Endothelial cell of umbilical vein (primary cell): Measurements from ENCODE around the gene COL1A1. TPM values are rescaled to one million over a fixed set of nuclear protein-coding genes. Genes with fewer than 3 reads are reported as not detected.

Experiments
- BruUV-seq: library from RNA; stranded (reverse); fragments of 400-500 nt; replicated peaks from 2 replicates; lab custom pipeline; 2021; lab: Mats Ljungman, UMichigan
- CTCF ChIA-PET: fragments of 300-600, 350-600 bp; sonication (Branson Sonifier 250); formaldehyde crosslinking; loops from one replicate; lab custom pipeline; 2021; ENCODE audit warnings: antibody characterized with exemption, inconsistent platforms; lab: Charles Lee
- POLR2A ChIA-PET: fragments of 300-600, 350-600 bp; sonication (Branson Sonifier 250); formaldehyde crosslinking; loops from one replicate; lab custom pipeline; 2021; ENCODE audit warnings: antibody characterized with exemption, inconsistent platforms; lab: Charles Lee
- DNase-seq: peaks from one replicate; pipeline ENCODE4 v3.0.0-alpha.2; 2011; ENCODE audit warnings: low read depth, low spot score
- FAIRE-seq: peaks from 2 replicates; lab custom pipeline; 2011; peaks lifted over from hg19 to GRCh38; lab: Jason Lieb, UNC
- H2AFZ ChIP-seq: 2 replicates; pipeline ENCODE4 v1.6.0; 2012; ENCODE audit warnings: low read depth, low read length, control low read depth, inconsistent platforms
- H3K27ac ChIP-seq: 2 replicates; pipeline ENCODE4 v1.5.1; 2011; ENCODE audit warnings: low read depth, mild to moderate bottlenecking, control low read depth, low read length, moderate library complexity; ENCODE audit not compliant: insufficient read depth
- H3K27me3 ChIP-seq, 2 experiments: 2 replicates each; pipeline versions ENCODE4 v1.6.0 to v1.6.1; 2011; ENCODE audit warnings: low read length in 2 of 2, mixed read lengths in 1 of 2; ENCODE audit not compliant: control insufficient read depth in 2 of 2, insufficient read depth in 2 of 2
- H3K36me3 ChIP-seq, 2 experiments: 2 replicates in 1 of 2; 3 replicates in 1 of 2; pipeline ENCODE4 v1.5.1; 2011; ENCODE audit warnings: low read length in 2 of 2, mild to moderate bottlenecking in 1 of 2, moderate library complexity in 1 of 2; ENCODE audit not compliant: control insufficient read depth in 2 of 2, insufficient read depth in 2 of 2; ENCODE audit errors: extremely low read depth in 1 of 2
- H3K4me1 ChIP-seq: 3 replicates; pipeline ENCODE4 v1.5.1; 2011; ENCODE audit warnings: mild to moderate bottlenecking, low read length; ENCODE audit not compliant: control insufficient read depth, insufficient read depth; ENCODE audit errors: extremely low read depth
- H3K4me2 ChIP-seq: 2 replicates; pipeline ENCODE4 v1.6.1; 2011; ENCODE audit warnings: low read length, control low read depth, mixed read lengths; ENCODE audit not compliant: insufficient read depth
- H3K4me3 ChIP-seq, 3 experiments: fragments of 200-600 bp in 1 of 3; sonication (generic), shearing (Covaris generic) in 1 of 3; replicated peaks in 1 of 3; 2 replicates each; pipeline ENCODE4 v1.5.1; 2011 to 2016; ENCODE audit warnings: control low read depth in 3 of 3, low read length in 3 of 3, mild to moderate bottlenecking in 2 of 3, inconsistent platforms in 1 of 3, low read depth in 1 of 3, moderate library complexity in 1 of 3; ENCODE audit not compliant: insufficient read depth in 1 of 3
- H3K79me2 ChIP-seq: 2 replicates; pipeline ENCODE4 v1.6.0; 2012; ENCODE audit warnings: low read length, inconsistent platforms; ENCODE audit not compliant: control insufficient read depth, insufficient read depth
- H3K9ac ChIP-seq: replicated peaks from 2 replicates; pipeline ENCODE3; 2011; ENCODE audit warnings: low read length, control low read depth; ENCODE audit not compliant: insufficient read depth; ENCODE audit errors: extremely low read depth
- H3K9me1 ChIP-seq: replicated peaks from 3 replicates; pipeline ENCODE4 v1.6.0; 2011; ENCODE audit warnings: mild to moderate bottlenecking, low read length; ENCODE audit not compliant: control insufficient read depth, insufficient read depth; ENCODE audit errors: extremely low read depth
- H3K9me3 ChIP-seq: replicated peaks from 2 replicates; pipeline ENCODE4 v1.5.1; 2012; ENCODE audit warnings: low read length, inconsistent platforms; ENCODE audit not compliant: control insufficient read depth, insufficient read depth
- H4K20me1 ChIP-seq: replicated peaks from 2 replicates; pipeline ENCODE3; 2011; ENCODE audit warnings: mild to moderate bottlenecking, low read length; ENCODE audit not compliant: control insufficient read depth, insufficient read depth; ENCODE audit errors: extremely low read depth
- EZH2 ChIP-seq: IDR thresholded peaks from 2 replicates; pipeline ENCODE4 v1.6.1; 2012; ENCODE audit warnings: borderline replicate concordance, low read depth, mild to moderate bottlenecking, moderate library complexity, low read length, inconsistent platforms; ENCODE audit not compliant: severe bottlenecking
- FOS ChIP-seq: IDR thresholded peaks from 2 replicates; pipeline ENCODE4 v1.6.1; 2011; ENCODE audit warnings: mild to moderate bottlenecking, low read length, moderate library complexity, borderline replicate concordance; ENCODE audit not compliant: insufficient read depth
- GATA2 ChIP-seq: IDR thresholded peaks from 2 replicates; pipeline ENCODE4 v1.7.0; 2011; ENCODE audit warnings: low read depth, mild to moderate bottlenecking, moderate library complexity, mixed read lengths, low read length; ENCODE audit not compliant: insufficient read length, insufficient read depth
- JUN ChIP-seq: IDR thresholded peaks from 2 replicates; pipeline ENCODE4 v1.6.1; 2011; ENCODE audit warnings: borderline replicate concordance, low read depth; ENCODE audit not compliant: insufficient read length, insufficient read depth
- MAX ChIP-seq: IDR thresholded peaks from 2 replicates; pipeline ENCODE4 v1.6.1; 2011; ENCODE audit not compliant: insufficient read depth, insufficient read length
- MYC ChIP-seq: IDR thresholded peaks from one replicate; pipeline ENCODE4 v1.6.1; 2011; ENCODE audit warnings: mild to moderate bottlenecking, low read depth, low read length
- POLR2A ChIP-seq: IDR thresholded peaks from 2 replicates; pipeline ENCODE4 v1.6.1; 2012; ENCODE audit warnings: low read depth, mild to moderate bottlenecking, control low read depth, low read length
- POLR2AphosphoS5 ChIP-seq: IDR thresholded peaks from 2 replicates; pipeline ENCODE4 v1.6.1; 2012; ENCODE audit warnings: low read depth, mild to moderate bottlenecking, control low read depth, low read length, moderate library complexity; ENCODE audit not compliant: insufficient read depth
- dilution Hi-C: fragments of 300-500 bp; cut with MboI; formaldehyde crosslinking; loops from one replicate; pipeline ENCODE4 v1.15.0; 2019; ENCODE audit warnings: low sequenced_read_pairs; ENCODE audit not compliant: extremely low pct_ligation_motif_present
- intact Hi-C: fragments of 100-400 bp; cut with micrococcal nuclease; formaldehyde crosslinking; loops from one replicate; pipeline ENCODE4 v1.10.0; 2022
- polyA plus RNA-seq, 4 experiments: library from polyadenylated mRNA; depleted of rRNA in 3 of 4; stranded (reverse) in 3 of 4; unstranded in 1 of 4; fragments of >200 nt; gene quantifications; 2 replicates each; pipeline versions ENCODE4 v1.2.1 to v1.2.3, GENCODE V29; 2011 to 2012; ENCODE audit warnings: missing spikeins in 1 of 4
- total RNA-seq: library from RNA; stranded (reverse); gene quantifications from 2 replicates; pipeline ENCODE4 v1.2.3, GENCODE V29; 2021
- TF ChIP-seq, protein P1 (sequence below), 2 donors: IDR thresholded peaks; 1 replicate in 1 of 2; 2 replicates in 1 of 2; pipeline ENCODE4 v1.5.1; 2011; ENCODE audit warnings: low read length in 2 of 2, mild to moderate bottlenecking in 2 of 2, moderate library complexity in 2 of 2, control low read depth in 1 of 2, inconsistent platforms in 1 of 2, low read depth in 1 of 2; ENCODE audit not compliant: insufficient read depth in 1 of 2; ENCODE audit errors: extremely low read depth in 1 of 2

COL1A1 gene
- total and polyA plus RNA-seq, 2 donors (not counting 3 experiments of a cell fraction or from before 2014, with no cell fraction given): 0.07 TPM

GRCh38 chr17:50206604-50207293, 5.3 kb upstream of the COL1A1 start:
- H3K27ac ChIP-seq: no peak overlapping the region
- H4K20me1 ChIP-seq: no peaks in the 10 kb centered on the region
- FAIRE-seq (no peak), DNase-seq (no peak)
- TF ChIP-seq MYC (no peak), EZH2 (no peak)
- TF ChIP-seq, protein P1, sequence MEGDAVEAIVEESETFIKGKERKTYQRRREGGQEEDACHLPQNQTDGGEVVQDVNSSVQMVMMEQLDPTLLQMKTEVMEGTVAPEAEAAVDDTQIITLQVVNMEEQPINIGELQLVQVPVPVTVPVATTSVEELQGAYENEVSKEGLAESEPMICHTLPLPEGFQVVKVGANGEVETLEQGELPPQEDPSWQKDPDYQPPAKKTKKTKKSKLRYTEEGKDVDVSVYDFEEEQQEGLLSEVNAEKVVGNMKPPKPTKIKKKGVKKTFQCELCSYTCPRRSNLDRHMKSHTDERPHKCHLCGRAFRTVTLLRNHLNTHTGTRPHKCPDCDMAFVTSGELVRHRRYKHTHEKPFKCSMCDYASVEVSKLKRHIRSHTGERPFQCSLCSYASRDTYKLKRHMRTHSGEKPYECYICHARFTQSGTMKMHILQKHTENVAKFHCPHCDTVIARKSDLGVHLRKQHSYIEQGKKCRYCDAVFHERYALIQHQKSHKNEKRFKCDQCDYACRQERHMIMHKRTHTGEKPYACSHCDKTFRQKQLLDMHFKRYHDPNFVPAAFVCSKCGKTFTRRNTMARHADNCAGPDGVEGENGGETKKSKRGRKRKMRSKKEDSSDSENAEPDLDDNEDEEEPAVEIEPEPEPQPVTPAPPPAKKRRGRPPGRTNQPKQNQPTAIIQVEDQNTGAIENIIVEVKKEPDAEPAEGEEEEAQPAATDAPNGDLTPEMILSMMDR (IDR thresholded peaks at IDR 0.05; ENCODE audit: extremely low read depth in 1 of 2, insufficient read depth in 1 of 2, low read depth in 1 of 2, low read length in 2 of 2): no peak
- H3K9me1 ChIP-seq: no peaks in the 10 kb centered on the region
- peaks cover 8 to 17% of the 10 kb centered on the region in 2 experiments for H3K27me3 ChIP-seq
- dilution Hi-C loops (no loop called here), intact Hi-C loops (no loop called here)
- H3K4me1 ChIP-seq: peaks cover 7% of the 10 kb centered on the region
- no peak overlapping the region for H3K4me2 ChIP-seq
- H3K4me3 ChIP-seq: no peak overlapping the region
- ChIA-PET CTCF (interaction anchor here (1.0 to 2.3 kb wide), 5 partner anchors 8 to 90 kb away, joined by 3 to 6 read pairs (median 4); no protein-coding TSS in a partner anchor), POLR2A (no interaction called here)
- no TSS peak for BruUV-seq
- no peaks in the 10 kb centered on the region for H3K36me3 ChIP-seq
- no peaks in the 10 kb centered on the region for H3K9me3 ChIP-seq
- no peak overlapping the region for H3K9ac ChIP-seq
- H3K79me2 ChIP-seq: no peaks in the 10 kb centered on the region
- H2AFZ ChIP-seq: no peak overlapping the region

- DNase-seq (no peak), FAIRE-seq (no peak)
- dilution Hi-C loops: no loop called here
- CTCF ChIA-PET: interaction anchor here (1.1 to 2.3 kb wide), 3 partner anchors 10 to 63 kb away, joined by 3 to 8 read pairs (median 6); no protein-coding TSS in a partner anchor
- Histone ChIP-seq H3K9me1 (no peaks in the 10 kb centered on the region), H3K27ac (no peak overlapping the region), H3K9me3 (no peaks in the 10 kb centered on the region), H3K79me2 (no peaks in the 10 kb centered on the region), H3K36me3 (no peaks in the 10 kb centered on the region), H4K20me1 (no peaks in the 10 kb centered on the region), H3K4me2 (no peak overlapping the region), H2AFZ (no peak overlapping the region), H3K4me1 (peaks cover 7% of the 10 kb centered on the region), H3K4me3 (no peak overlapping the region), H3K9ac (no peak overlapping the region), H3K27me3 (peaks cover 15 to 22% of the 10 kb centered on the region in 2 experiments)
- POLR2A ChIA-PET: no interaction called here
- BruUV-seq: no TSS peak
- TF ChIP-seq MYC (no peak), POLR2A (no peak), EZH2 (no peak), GATA2 (no peak), FOS (no peak), JUN (no peak), POLR2AphosphoS5 (no peak), MAX (no peak)
- TF ChIP-seq, protein P1 (IDR thresholded peaks at IDR 0.05; ENCODE audit: extremely low read depth in 1 of 2, insufficient read depth in 1 of 2, low read depth in 1 of 2, low read length in 2 of 2): no peak
- intact Hi-C loops: no loop called here
These were observed 4.6 kb upstream of the COL1A1 start for GRCh38 chr17:50205963-50206505.
